Measurements from ENCODE around the gene TSPAN5. TPM values are rescaled to one million over a fixed set of nuclear protein-coding genes. Genes with fewer than 3 reads are reported as not detected.

TSPAN5 gene
- total RNA-seq, 3 donors from 2014 or later (not counting 1 experiment from before 2014, with no cell fraction given), result 6.8 to 13.7 (median 11.4) TPM

DNA sequence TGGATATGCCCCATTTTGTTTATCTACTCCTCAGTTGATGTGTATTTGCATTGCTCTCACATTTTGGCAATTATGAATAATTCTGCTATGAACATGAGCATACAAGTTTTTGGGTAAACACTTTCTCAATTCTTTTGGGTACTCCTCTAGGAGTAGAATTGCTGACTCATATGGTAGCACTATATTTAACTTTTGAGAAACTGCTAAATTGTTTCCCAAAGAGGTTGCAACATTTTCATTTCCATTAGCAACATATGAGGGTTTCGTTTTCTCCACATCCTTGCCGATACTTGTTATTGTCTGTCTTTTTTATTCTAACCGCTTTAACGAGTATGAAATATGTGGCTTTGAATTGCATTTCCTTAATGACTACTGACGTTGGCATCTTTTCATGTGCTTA lies 185.4 kb downstream of the TSPAN5 start:
- Histone ChIP-seq H3K36me3 (ENCODE audit: control insufficient read depth, insufficient read depth, low read length) (no peaks in the 10 kb centered on the region), H3K9me3 (ENCODE audit: control insufficient read depth, insufficient read depth, low read length) (no peaks in the 10 kb centered on the region), H3K27me3 (ENCODE audit: control insufficient read depth, insufficient read depth, low read length) (no peaks in the 10 kb centered on the region), H3K27ac (ENCODE audit: low read length) (no peak overlapping the region), H3K4me3 (ENCODE audit: low read length) (no peak overlapping the region), H3K4me1 (ENCODE audit: control insufficient read depth, insufficient read depth, low read length) (peaks cover 13% of the 10 kb centered on the region)
- DNase-seq, result no peak
- Mint-ChIP-seq H3K27ac (no peak overlapping the region), H3K4me3 (no peak overlapping the region), H3K27me3 (ENCODE audit: low read depth in 2 of 2) (no peaks in the 10 kb centered on the region), H3K4me1 (peaks cover 30 to 34% of the 10 kb centered on the region in 2 donors), H3K36me3 (no peaks in the 10 kb centered on the region), H3K9me3 (no peaks in the 10 kb centered on the region)
- WGBS (ENCODE audit: insufficient coverage), result 87% methylated on average over 4 of the region's 5 CpGs
- no peak for ATAC-seq
- TF ChIP-seq, protein P1, sequence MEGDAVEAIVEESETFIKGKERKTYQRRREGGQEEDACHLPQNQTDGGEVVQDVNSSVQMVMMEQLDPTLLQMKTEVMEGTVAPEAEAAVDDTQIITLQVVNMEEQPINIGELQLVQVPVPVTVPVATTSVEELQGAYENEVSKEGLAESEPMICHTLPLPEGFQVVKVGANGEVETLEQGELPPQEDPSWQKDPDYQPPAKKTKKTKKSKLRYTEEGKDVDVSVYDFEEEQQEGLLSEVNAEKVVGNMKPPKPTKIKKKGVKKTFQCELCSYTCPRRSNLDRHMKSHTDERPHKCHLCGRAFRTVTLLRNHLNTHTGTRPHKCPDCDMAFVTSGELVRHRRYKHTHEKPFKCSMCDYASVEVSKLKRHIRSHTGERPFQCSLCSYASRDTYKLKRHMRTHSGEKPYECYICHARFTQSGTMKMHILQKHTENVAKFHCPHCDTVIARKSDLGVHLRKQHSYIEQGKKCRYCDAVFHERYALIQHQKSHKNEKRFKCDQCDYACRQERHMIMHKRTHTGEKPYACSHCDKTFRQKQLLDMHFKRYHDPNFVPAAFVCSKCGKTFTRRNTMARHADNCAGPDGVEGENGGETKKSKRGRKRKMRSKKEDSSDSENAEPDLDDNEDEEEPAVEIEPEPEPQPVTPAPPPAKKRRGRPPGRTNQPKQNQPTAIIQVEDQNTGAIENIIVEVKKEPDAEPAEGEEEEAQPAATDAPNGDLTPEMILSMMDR (IDR thresholded peaks at IDR 0.05), result no peak
- intact Hi-C loops (cut with micrococcal nuclease), result no loop called here

DNA sequence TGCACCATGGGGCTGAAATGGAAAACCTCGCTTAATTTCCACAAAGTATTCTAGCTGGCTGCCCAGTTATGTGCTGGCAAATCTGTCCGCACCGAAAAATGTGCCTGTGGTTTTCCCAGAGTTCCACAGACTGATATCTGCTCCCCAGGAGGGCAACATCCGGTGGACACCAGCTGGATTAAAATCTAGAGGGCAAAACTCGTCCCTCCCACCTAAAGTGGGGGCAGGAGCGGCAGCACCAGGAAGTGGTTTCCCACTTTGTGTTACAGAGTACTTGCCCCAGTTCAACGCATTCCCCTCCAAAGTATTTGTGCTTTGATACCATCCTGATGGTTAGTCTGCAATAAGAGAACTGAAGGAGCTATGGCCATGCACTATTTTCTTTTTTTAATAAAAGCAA lies 187.6 kb downstream of the TSPAN5 start:
- Mint-ChIP-seq H3K27me3 (ENCODE audit: low read depth in 2 of 2) (no peaks in the 10 kb centered on the region), H3K9me3 (no peaks in the 10 kb centered on the region), H3K4me1 (peaks cover 39 to 43% of the 10 kb centered on the region in 2 donors), H3K4me3 (peak overlapping the region; percentile 72), H3K36me3 (no peaks in the 10 kb centered on the region), H3K27ac (peak overlapping the region; percentile 80 to 85)
- WGBS (ENCODE audit: insufficient coverage), result 31% methylated on average over 7 of the region's 7 CpGs
- no peaks in the 10 kb centered on the region for H3K9me3 ChIP-seq (ENCODE audit: control insufficient read depth, insufficient read depth, low read length)
- no peaks in the 10 kb centered on the region for H3K36me3 ChIP-seq (ENCODE audit: control insufficient read depth, insufficient read depth, low read length)
- H3K4me3 ChIP-seq (ENCODE audit: low read length), result no peak overlapping the region
- H3K27me3 ChIP-seq (ENCODE audit: control insufficient read depth, insufficient read depth, low read length), result no peaks in the 10 kb centered on the region
- DNase-seq, result no peak
- TF ChIP-seq, protein P1 (IDR thresholded peaks at IDR 0.05), result no peak
- peak in 2 of 3 donors; percentile 27 to 34 for ATAC-seq
- H3K27ac ChIP-seq (ENCODE audit: low read length), result peak overlapping the region; percentile 28
- intact Hi-C loops (cut with micrococcal nuclease), result no loop called here
- peaks cover 21% of the 10 kb centered on the region for H3K4me1 ChIP-seq (ENCODE audit: control insufficient read depth, insufficient read depth, low read length)

- TF ChIP-seq, protein P1 (IDR thresholded peaks at IDR 0.05), result no peak
- Histone ChIP-seq H3K27ac (ENCODE audit: low read length) (peak overlapping the region; percentile 28), H3K27me3 (ENCODE audit: control insufficient read depth, insufficient read depth, low read length) (no peaks in the 10 kb centered on the region), H3K36me3 (ENCODE audit: control insufficient read depth, insufficient read depth, low read length) (no peaks in the 10 kb centered on the region), H3K4me3 (ENCODE audit: low read length) (no peak overlapping the region), H3K4me1 (ENCODE audit: control insufficient read depth, insufficient read depth, low read length) (peaks cover 21% of the 10 kb centered on the region), H3K9me3 (ENCODE audit: control insufficient read depth, insufficient read depth, low read length) (no peaks in the 10 kb centered on the region)
- 95% methylated on average over 3 of the region's 3 CpGs for WGBS (ENCODE audit: insufficient coverage)
- intact Hi-C loops (cut with micrococcal nuclease), result no loop called here
- Mint-ChIP-seq H3K4me3 (peak overlapping the region; percentile 72), H3K9me3 (no peaks in the 10 kb centered on the region), H3K27ac (peak overlapping the region; percentile 80 to 85), H3K27me3 (ENCODE audit: low read depth in 2 of 2) (no peaks in the 10 kb centered on the region), H3K4me1 (peaks cover 39 to 43% of the 10 kb centered on the region in 2 donors), H3K36me3 (no peaks in the 10 kb centered on the region)
- ATAC-seq (no peak), DNase-seq (no peak)
Observed at GRCh38 chr4:98470366-98470765, 188.0 kb downstream of the TSPAN5 start.

- no peak for DNase-seq
- no peaks in the 10 kb centered on the region for H3K27me3 Mint-ChIP-seq (ENCODE audit: low read depth in 2 of 2)
- no peaks in the 10 kb centered on the region for H3K36me3 Mint-ChIP-seq
- intact Hi-C loops (cut with micrococcal nuclease), result loop anchor here (5.0 kb wide), 2 partner anchors 358 to 588 kb away; no protein-coding TSS in a partner anchor
- Histone ChIP-seq H3K27ac (ENCODE audit: low read length) (no peak overlapping the region), H3K4me3 (ENCODE audit: low read length) (no peak overlapping the region), H3K4me1 (ENCODE audit: control insufficient read depth, insufficient read depth, low read length) (peaks cover 21% of the 10 kb centered on the region), H3K36me3 (ENCODE audit: control insufficient read depth, insufficient read depth, low read length) (no peaks in the 10 kb centered on the region), H3K27me3 (ENCODE audit: control insufficient read depth, insufficient read depth, low read length) (no peaks in the 10 kb centered on the region), H3K9me3 (ENCODE audit: control insufficient read depth, insufficient read depth, low read length) (no peaks in the 10 kb centered on the region)
- peak overlapping the region; percentile 80 to 85 for H3K27ac Mint-ChIP-seq
- no peak for ATAC-seq
- peak overlapping the region; percentile 72 for H3K4me3 Mint-ChIP-seq
- H3K9me3 Mint-ChIP-seq, result no peaks in the 10 kb centered on the region
- peaks cover 39 to 43% of the 10 kb centered on the region in 2 donors for H3K4me1 Mint-ChIP-seq
- whole genome bisulfite sequencing (ENCODE audit: insufficient coverage), result 62% methylated on average over 2 of the region's 2 CpGs
- TF ChIP-seq, protein P1 (IDR thresholded peaks at IDR 0.05), result no peak
Observed at GRCh38 chr4:98469771-98470170, 188.6 kb downstream of the TSPAN5 start.

All from natural killer cell (primary cell).